Fibroblast of skin of left biceps (primary cell): Measurements from ENCODE around the gene SHROOM1.

Experiments
- DNase-seq, 2 experiments: peaks; one replicate each; pipeline ENCODE4 v3.0.0-alpha.2; 2013; ENCODE audit warnings: low read depth in 2 of 2

SHROOM1 gene

GRCh38 chr5:132777209-132778069, 53.0 kb downstream of the SHROOM1 start, which contains the start of gene SEPTIN8:
Gene SEPTIN8 (minus strand): TSS chr5:132777239. CDS start chr5:132777137, 102 bp downstream.
- no peak for DNase-seq

GRCh38 chr5:132776938-132777208, 53.6 kb downstream of the SHROOM1 start:
- no peak for DNase-seq

DNA sequence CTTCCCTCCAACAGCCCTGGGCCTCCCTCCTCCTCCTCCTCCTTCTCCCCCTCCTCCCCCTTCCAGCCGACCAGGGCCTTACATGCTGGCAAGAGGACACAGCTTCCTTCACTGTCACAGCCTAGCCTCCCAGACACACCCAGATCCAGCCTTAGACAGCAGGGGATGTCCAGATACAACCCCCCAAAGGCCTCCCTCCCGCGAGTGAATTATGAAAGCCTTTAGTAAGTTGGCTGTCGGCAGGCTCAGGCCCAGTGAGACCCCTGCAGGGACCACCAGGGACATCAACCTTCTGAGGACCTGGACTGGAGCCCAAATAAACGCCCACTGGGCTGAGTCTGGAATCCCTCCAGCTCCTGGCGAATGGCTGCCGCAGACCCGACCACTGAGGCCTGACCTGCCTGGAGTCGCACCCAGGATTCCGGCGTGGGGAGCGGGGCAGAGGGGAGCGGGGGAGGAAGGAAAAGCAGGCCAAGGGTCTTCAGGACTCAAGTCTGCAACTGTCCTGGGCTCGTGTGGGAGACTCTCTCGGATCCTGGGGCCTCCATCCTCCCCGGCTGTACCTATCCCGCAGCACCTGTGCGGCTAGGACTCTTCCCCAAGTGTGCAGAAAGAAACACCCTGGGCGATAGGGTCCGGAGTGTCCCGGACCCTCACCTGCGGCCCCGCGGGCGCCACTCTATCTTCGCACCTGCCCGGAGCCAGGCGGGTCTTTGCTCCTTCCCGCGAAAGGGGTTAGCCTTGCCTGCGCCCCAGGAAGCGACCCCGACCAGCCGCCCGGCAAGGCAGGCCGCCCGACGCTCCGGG, 54.1 kb downstream of the SHROOM1 start:
- no peak for DNase-seq

GRCh38 chr5:132775476-132775961, 54.9 kb downstream of the SHROOM1 start:
- no peak for DNase-seq

DNA sequence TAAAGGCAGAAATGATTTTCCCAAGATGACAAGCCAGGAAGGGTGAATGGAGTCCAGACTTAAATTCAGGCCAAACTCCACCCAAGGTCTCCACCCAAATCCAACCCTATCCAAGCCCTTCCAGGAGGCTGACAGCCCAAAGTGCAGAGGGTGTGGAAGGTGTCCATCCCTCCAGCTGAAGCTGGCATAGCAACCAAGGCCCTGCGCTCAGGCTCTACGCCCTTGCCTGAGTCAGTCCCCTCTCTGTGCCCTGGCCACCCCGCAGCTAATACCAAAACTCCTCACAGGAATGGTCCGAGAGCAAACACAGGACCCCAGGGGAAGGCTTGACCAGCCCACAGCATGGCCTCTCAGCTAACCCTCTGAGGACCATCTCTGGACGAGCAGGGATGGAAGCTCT, 55.6 kb downstream of the SHROOM1 start:
- DNase-seq = no peak

- no peak for DNase-seq
Measured at GRCh38 chr5:132774406-132774805, 56.0 kb downstream of the SHROOM1 start.

GRCh38 chr5:132773601-132774355, 56.7 kb downstream of the SHROOM1 start:
- no peak for DNase-seq

DNA sequence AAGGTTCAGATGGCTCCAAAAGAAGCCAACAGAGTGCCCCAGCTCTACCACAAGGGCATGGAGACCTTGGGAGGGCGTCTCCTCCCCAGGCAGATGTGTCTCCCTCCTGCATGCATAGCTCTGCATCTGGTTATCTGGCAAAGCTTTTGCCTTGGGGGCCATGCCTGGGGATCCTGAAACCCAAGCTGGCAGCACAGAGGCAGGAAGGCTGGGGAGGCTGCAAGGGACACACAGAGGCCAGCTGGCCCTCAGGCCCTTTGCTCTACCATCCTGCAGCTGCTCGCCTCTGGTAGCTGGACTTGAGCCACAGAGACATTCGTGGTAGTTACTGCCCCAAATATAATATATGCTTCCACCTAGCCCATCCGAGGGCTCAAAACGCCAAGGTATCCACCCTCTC, 57.3 kb downstream of the SHROOM1 start:
- DNase-seq = no peak

DNA sequence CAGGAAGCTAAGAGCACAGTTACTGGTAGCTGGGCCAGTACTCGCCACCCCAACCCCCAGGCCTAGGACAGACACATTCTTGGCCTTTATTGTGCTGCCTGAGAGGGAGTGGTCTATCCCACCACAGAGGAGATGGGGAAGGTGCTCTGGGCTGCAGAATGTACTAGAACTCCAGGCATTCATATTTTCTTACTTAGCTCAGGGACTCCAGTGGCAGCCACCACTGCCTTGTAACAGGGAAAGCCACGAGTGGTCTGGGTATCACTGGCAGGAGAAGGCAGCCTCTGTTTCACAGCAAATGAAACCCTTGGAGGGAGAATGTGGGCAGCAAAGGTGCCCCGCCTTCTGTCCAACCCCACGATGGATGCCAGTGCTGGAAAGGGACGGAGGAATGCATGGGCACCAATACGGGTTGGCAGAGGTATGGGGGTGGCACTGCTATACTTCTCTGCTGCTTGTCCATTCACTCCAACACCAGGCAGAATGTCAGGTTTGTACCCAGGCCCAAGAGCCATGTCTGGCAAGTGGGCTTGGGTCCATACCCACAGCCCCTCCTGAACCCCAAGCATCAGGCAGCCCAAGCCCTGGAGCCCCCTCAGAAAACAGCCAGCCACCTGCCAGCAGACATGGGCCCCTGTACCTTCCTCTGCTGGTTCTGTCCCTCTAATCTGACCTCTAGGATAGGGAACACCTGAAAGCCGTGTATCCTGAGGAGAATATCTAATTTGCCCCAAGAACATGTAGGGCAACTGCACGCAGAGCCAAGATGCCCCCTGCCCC, 58.0 kb downstream of the SHROOM1 start:
- no peak for DNase-seq
